Lower leg skin (tissue), 4 donors: ENCODE data around the gene PSD4. TPM values are rescaled to one million over a fixed set of nuclear protein-coding genes. Genes with fewer than 3 reads are reported as not detected.

Experiments used
- DNase-seq, 2 donors: peaks; one replicate each; pipeline ENCODE4 v3.0.0-alpha.2; 2019; ENCODE audit warnings: low spot score in 2 of 2
- H3K4me3 ChIP-seq: fragments of 200-600 bp; sonication (generic); 2 replicates; pipeline ENCODE4 v1.5.1; 2017; ENCODE audit warnings: mild to moderate bottlenecking, low read depth; ENCODE audit not compliant: poor library complexity, severe bottlenecking
- POLR2A ChIP-seq, 2 donors: fragments of 450-650 bp; IDR thresholded peaks; one replicate each; pipeline ENCODE4 v1.6.1; 2016 to 2017; ENCODE audit warnings: antibody characterized with exemption in 2 of 2, mild to moderate bottlenecking in 1 of 2, moderate library complexity in 1 of 2
- WGBS, 2 donors: methylation state at CpG; one replicate each; pipeline ENCODE4 v1.1.5; 2018; 5-methylcytosine and 5-hydroxymethylcytosine counted together
- intact Hi-C: fragments of 100-400 bp; cut with DNase I; formaldehyde crosslinking; loops from one replicate; pipeline ENCODE4 v1.15.0; 2023; ENCODE audit warnings: low total_unique reads
- total RNA-seq, 4 donors: library from RNA; depleted of rRNA; stranded (reverse); fragments of >200 nt; gene quantifications; one replicate each; pipeline ENCODE4 v1.1.0, GENCODE V29; 2016
- TF ChIP-seq, protein P1 (sequence below), 3 donors: fragments of 450-650 bp; IDR thresholded peaks; one replicate each; pipeline ENCODE4 v1.5.1; 2016; ENCODE audit warnings: antibody characterized with exemption in 3 of 3, mild to moderate bottlenecking in 3 of 3, moderate library complexity in 2 of 3

The PSD4 gene
- total RNA-seq, 4 donors from 2014 or later = 58.1 to 99.2 (median 87.6) TPM

DNA sequence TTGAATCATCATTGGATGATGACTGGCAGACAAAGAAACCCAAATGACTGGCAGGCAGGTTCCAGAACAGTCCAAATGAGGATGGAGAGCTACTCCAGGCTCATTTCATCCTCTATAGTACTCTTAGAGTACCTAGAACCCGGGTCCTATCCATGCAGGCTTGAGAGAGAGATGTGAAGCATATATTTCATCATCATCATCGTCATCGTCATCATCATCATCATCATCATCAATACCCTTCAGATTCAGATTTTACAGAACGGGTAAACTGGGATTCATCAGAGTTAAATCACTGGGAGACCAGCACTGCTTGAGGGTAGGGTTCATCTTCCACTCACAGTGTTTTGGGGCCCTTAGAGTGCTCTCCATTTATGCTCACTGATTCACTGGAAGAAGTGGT lies 52.7 kb downstream of the PSD4 start:
- intact Hi-C loops = no loop called here
- 80 to 84% methylated on average over 4 of the region's 4 CpGs for WGBS, 2 donors
- H3K4me3 ChIP-seq = no peak overlapping the region
- TF ChIP-seq, protein P1, sequence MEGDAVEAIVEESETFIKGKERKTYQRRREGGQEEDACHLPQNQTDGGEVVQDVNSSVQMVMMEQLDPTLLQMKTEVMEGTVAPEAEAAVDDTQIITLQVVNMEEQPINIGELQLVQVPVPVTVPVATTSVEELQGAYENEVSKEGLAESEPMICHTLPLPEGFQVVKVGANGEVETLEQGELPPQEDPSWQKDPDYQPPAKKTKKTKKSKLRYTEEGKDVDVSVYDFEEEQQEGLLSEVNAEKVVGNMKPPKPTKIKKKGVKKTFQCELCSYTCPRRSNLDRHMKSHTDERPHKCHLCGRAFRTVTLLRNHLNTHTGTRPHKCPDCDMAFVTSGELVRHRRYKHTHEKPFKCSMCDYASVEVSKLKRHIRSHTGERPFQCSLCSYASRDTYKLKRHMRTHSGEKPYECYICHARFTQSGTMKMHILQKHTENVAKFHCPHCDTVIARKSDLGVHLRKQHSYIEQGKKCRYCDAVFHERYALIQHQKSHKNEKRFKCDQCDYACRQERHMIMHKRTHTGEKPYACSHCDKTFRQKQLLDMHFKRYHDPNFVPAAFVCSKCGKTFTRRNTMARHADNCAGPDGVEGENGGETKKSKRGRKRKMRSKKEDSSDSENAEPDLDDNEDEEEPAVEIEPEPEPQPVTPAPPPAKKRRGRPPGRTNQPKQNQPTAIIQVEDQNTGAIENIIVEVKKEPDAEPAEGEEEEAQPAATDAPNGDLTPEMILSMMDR (IDR thresholded peaks at IDR 0.05) = no peak
- no peak for TF ChIP-seq POLR2A (IDR thresholded peaks at IDR 0.05)
- no peak for DNase-seq

DNA sequence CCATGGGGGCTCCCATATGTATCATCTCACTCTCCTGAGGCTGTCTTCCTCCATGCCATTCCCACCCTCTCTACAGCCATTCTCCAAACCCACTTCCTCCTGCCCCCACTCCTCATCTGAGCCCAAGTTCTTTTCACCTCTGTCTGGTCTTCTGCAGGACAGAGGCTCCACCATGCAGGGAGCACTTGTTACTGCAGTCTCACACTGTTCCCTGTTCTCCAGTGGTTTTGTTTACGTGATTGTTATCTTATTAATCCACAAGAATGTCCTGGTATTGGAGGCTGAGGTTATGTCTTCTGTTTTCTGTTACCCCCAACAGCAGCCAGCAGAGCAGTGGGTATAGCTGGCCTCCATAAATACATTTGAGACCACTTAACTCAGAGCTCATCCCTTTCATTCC lies 53.5 kb downstream of the PSD4 start:
- DNase-seq = no peak
- TF ChIP-seq POLR2A (IDR thresholded peaks at IDR 0.05) = no peak
- TF ChIP-seq, protein P1 (IDR thresholded peaks at IDR 0.05) = no peak
- WGBS, 2 donors = 83 to 89% methylated on average over 1 of the region's 1 CpG
- no peak overlapping the region for H3K4me3 ChIP-seq
- intact Hi-C loops = no loop called here

DNA sequence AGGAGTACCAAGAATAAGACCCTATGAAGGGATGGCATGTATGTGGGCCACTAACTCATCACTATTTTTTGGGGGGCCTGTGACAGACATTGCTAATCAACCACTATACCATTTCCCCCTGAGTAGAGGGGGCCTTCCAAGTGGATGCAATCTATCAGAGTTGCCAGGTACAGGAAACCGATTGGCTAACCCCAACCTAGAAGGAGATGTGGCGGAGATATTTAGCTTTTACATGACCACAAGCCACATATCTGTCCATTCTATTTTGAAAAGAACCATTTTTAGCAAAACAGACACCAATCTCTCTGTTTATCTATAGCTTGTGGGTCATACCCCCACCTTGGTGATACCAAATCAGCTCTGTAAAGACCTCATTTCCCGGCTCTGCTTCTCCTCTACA lies 53.9 kb downstream of the PSD4 start:
- DNase-seq = no peak
- TF ChIP-seq, protein P1 (IDR thresholded peaks at IDR 0.05) = no peak
- no peak for TF ChIP-seq POLR2A (IDR thresholded peaks at IDR 0.05)
- WGBS, 2 donors = 90 to 91% methylated on average over 3 of the region's 3 CpGs
- intact Hi-C loops = no loop called here
- no peak overlapping the region for H3K4me3 ChIP-seq

DNA sequence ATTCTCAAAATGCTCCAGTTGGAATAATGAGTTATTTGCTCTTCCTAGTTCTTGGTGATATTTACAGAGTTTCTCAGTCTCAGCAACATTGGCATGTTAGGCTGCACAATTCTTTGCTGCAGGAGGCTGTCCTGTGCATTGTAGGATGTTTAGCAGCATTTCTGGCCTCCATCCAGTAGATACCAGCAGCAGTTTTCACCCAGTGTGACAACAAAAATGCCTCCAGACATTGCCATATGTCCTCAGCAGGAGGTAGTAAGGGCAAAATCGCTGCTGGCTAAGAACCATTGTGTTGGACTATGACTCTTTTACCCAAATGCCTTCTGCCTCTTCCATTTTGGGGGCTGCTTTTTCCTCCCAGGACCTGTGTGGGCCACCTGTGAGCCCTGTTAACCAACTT lies 54.6 kb downstream of the PSD4 start:
- 91 to 100% methylated on average over 1 of the region's 1 CpG for WGBS, 2 donors
- DNase-seq = no peak
- H3K4me3 ChIP-seq = no peak overlapping the region
- intact Hi-C loops = no loop called here
- TF ChIP-seq, protein P1 (IDR thresholded peaks at IDR 0.05) = no peak
- TF ChIP-seq POLR2A (IDR thresholded peaks at IDR 0.05) = no peak

GRCh38 chr2:113228991-113229716 lies 55.4 kb downstream of the PSD4 start:
- TF ChIP-seq, protein P1 (IDR thresholded peaks at IDR 0.05) = no peak
- TF ChIP-seq POLR2A (IDR thresholded peaks at IDR 0.05) = no peak
- no peak overlapping the region for H3K4me3 ChIP-seq
- WGBS, 2 donors = 66 to 69% methylated on average over 3 of the region's 3 CpGs
- intact Hi-C loops = no loop called here
- no peak for DNase-seq

GRCh38 chr2:113229795-113230194 lies 56.0 kb downstream of the PSD4 start:
- intact Hi-C loops = no loop called here
- WGBS, 2 donors = 73 to 87% methylated on average over 3 of the region's 3 CpGs
- H3K4me3 ChIP-seq = no peak overlapping the region
- DNase-seq = no peak
- no peak for TF ChIP-seq POLR2A (IDR thresholded peaks at IDR 0.05)
- TF ChIP-seq, protein P1 (IDR thresholded peaks at IDR 0.05) = no peak
